Measurements from ENCODE around the gene MIX23. TPM values are rescaled to one million over a fixed set of nuclear protein-coding genes. Genes with fewer than 3 reads are reported as not detected.
"Not testable (repeated sequence)": the region's sequence is repeated elsewhere in the genome, so short reads cannot be mapped to it uniquely, and the experiment has no call there.

Gene MIX23
- polyA plus RNA-seq, 1 of the 3 experiments (the other 2 are of a cell fraction), result 11.2 TPM

- H3K4me1 ChIP-seq (ENCODE audit: control insufficient read depth in 1 of 2, insufficient read depth in 2 of 2, low read depth in 1 of 2, low read length in 1 of 2); H3K4me3 ChIP-seq (ENCODE audit: low read depth in 2 of 2, low read length in 1 of 2); H3K27ac ChIP-seq (ENCODE audit: low read depth in 2 of 2, low read length in 1 of 2); POLR2A ChIA-PET; CTCF ChIA-PET; H3K9ac ChIP-seq; H3K27me3 ChIP-seq (ENCODE audit: insufficient read depth); H3K4me2 ChIP-seq; H3K9me2 ChIP-seq; DNase-seq; H3K79me2 ChIP-seq (ENCODE audit: insufficient read depth); H4K20me1 ChIP-seq (ENCODE audit: insufficient read depth); H3F3A ChIP-seq (replicated peaks; ENCODE audit: insufficient read depth); H2AFZ ChIP-seq (ENCODE audit: low read depth); H3K9me3 ChIP-seq: not testable (repeated sequence)
- WGBS (ENCODE audit: low lambda C conversion rate), result 87% methylated on average over 10 of the region's 10 CpGs
- peaks cover 38 to 64% of the 10 kb centered on the region in 2 experiments for H3K36me3 ChIP-seq (replicated peaks in 1 of 2; ENCODE audit: control insufficient read depth in 1 of 2, insufficient read depth in 2 of 2, low read length in 1 of 2)
Observed at GRCh38 chr3:122365582-122366378, 17.3 kb downstream of the MIX23 start.

DNA sequence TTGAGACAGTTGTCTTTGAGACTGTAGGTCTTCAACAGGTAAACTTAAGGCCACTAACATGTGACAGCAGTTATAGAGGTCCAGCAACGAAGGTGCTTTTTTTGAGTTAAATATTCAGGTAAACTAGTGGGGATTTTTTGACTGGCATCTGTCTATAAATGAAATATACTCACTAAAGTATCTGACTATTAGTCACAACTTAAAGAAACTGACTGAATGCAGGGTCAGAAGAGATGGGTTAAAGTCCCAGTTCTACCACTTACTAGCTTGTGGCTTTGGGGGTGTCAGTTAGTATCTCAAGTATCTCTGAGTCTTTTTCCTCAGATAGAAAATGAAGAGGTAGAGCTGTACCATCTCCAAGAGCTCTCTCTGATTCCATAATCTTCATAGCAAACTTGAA lies 18.0 kb downstream of the MIX23 start:
- WGBS (ENCODE audit: low lambda C conversion rate), result 95% methylated on average over 1 of the region's 1 CpG
- H3K36me3 ChIP-seq (replicated peaks in 1 of 2; ENCODE audit: control insufficient read depth in 1 of 2, insufficient read depth in 2 of 2, low read length in 1 of 2), result peaks cover 37 to 65% of the 10 kb centered on the region in 2 experiments
- no peak overlapping the region for H3K27ac ChIP-seq (ENCODE audit: low read depth in 2 of 2, low read length in 1 of 2)
- ChIA-PET POLR2A (no interaction called here), CTCF (interaction anchor here (1.7 kb wide), 1 partner anchor 11 kb away, joined by 3 read pairs; no protein-coding TSS in a partner anchor)
- no peaks in the 10 kb centered on the region for H3K9me2 ChIP-seq
- no peak for DNase-seq
- H3K4me1 ChIP-seq (ENCODE audit: control insufficient read depth in 1 of 2, insufficient read depth in 2 of 2, low read depth in 1 of 2, low read length in 1 of 2), result no peaks in the 10 kb centered on the region
- no peak overlapping the region for H2AFZ ChIP-seq (ENCODE audit: low read depth)
- H4K20me1 ChIP-seq (ENCODE audit: insufficient read depth), result no peaks in the 10 kb centered on the region
- H3K9me3 ChIP-seq, result no peaks in the 10 kb centered on the region
- no peaks in the 10 kb centered on the region for H3K79me2 ChIP-seq (ENCODE audit: insufficient read depth)
- H3K9ac ChIP-seq, result no peak overlapping the region
- H3K4me3 ChIP-seq (ENCODE audit: low read depth in 2 of 2, low read length in 1 of 2), result no peak overlapping the region
- TF ChIP-seq ELF1 (IDR thresholded peaks at IDR 0.05) (no peak), GABPA (IDR thresholded peaks at IDR 0.05; ENCODE audit: low read depth) (no peak), TAF1 (IDR thresholded peaks at IDR 0.05; ENCODE audit: borderline replicate concordance, low read depth, low read length) (no peak), YY1 (IDR thresholded peaks at IDR 0.05; ENCODE audit: low read depth) (no peak), RCOR1 (IDR thresholded peaks at IDR 0.05; ENCODE audit: low read length) (no peak), NRF1 (IDR thresholded peaks at IDR 0.05; ENCODE audit: low read depth, low read length) (no peak), PBX3 (IDR thresholded peaks at IDR 0.05) (no peak), FOXJ3 (CRISPR knock-in tag; IDR thresholded peaks at IDR 0.05) (no peak), SIN3A (IDR thresholded peaks at IDR 0.05; ENCODE audit: borderline replicate concordance, low read depth, low read length) (no peak), USF2 (IDR thresholded peaks at IDR 0.05; ENCODE audit: borderline replicate concordance, low read depth, low read length) (no peak), GATA2 (CRISPR knock-in tag; IDR thresholded peaks at IDR 0.05) (no peak), FOXM1 (IDR thresholded peaks at IDR 0.05; ENCODE audit: low read depth) (no peak), RFX5 (IDR thresholded peaks at IDR 0.05; ENCODE audit: low read length) (no peak), TEAD4 (IDR thresholded peaks at IDR 0.05; ENCODE audit: borderline replicate concordance, insufficient read depth) (no peak)
- TF ChIP-seq, protein P1, sequence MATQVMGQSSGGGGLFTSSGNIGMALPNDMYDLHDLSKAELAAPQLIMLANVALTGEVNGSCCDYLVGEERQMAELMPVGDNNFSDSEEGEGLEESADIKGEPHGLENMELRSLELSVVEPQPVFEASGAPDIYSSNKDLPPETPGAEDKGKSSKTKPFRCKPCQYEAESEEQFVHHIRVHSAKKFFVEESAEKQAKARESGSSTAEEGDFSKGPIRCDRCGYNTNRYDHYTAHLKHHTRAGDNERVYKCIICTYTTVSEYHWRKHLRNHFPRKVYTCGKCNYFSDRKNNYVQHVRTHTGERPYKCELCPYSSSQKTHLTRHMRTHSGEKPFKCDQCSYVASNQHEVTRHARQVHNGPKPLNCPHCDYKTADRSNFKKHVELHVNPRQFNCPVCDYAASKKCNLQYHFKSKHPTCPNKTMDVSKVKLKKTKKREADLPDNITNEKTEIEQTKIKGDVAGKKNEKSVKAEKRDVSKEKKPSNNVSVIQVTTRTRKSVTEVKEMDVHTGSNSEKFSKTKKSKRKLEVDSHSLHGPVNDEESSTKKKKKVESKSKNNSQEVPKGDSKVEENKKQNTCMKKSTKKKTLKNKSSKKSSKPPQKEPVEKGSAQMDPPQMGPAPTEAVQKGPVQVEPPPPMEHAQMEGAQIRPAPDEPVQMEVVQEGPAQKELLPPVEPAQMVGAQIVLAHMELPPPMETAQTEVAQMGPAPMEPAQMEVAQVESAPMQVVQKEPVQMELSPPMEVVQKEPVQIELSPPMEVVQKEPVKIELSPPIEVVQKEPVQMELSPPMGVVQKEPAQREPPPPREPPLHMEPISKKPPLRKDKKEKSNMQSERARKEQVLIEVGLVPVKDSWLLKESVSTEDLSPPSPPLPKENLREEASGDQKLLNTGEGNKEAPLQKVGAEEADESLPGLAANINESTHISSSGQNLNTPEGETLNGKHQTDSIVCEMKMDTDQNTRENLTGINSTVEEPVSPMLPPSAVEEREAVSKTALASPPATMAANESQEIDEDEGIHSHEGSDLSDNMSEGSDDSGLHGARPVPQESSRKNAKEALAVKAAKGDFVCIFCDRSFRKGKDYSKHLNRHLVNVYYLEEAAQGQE (IDR thresholded peaks at IDR 0.05; ENCODE audit: low read depth, low read length), result no peak
- TF ChIP-seq, protein P2, sequence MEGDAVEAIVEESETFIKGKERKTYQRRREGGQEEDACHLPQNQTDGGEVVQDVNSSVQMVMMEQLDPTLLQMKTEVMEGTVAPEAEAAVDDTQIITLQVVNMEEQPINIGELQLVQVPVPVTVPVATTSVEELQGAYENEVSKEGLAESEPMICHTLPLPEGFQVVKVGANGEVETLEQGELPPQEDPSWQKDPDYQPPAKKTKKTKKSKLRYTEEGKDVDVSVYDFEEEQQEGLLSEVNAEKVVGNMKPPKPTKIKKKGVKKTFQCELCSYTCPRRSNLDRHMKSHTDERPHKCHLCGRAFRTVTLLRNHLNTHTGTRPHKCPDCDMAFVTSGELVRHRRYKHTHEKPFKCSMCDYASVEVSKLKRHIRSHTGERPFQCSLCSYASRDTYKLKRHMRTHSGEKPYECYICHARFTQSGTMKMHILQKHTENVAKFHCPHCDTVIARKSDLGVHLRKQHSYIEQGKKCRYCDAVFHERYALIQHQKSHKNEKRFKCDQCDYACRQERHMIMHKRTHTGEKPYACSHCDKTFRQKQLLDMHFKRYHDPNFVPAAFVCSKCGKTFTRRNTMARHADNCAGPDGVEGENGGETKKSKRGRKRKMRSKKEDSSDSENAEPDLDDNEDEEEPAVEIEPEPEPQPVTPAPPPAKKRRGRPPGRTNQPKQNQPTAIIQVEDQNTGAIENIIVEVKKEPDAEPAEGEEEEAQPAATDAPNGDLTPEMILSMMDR (IDR thresholded peaks at IDR 0.05), result no peak
- TF ChIP-seq, protein P3, sequence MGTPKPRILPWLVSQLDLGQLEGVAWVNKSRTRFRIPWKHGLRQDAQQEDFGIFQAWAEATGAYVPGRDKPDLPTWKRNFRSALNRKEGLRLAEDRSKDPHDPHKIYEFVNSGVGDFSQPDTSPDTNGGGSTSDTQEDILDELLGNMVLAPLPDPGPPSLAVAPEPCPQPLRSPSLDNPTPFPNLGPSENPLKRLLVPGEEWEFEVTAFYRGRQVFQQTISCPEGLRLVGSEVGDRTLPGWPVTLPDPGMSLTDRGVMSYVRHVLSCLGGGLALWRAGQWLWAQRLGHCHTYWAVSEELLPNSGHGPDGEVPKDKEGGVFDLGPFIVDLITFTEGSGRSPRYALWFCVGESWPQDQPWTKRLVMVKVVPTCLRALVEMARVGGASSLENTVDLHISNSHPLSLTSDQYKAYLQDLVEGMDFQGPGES (IDR thresholded peaks at IDR 0.05; ENCODE audit: low read depth, low read length), result no peak
- H3K27me3 ChIP-seq (ENCODE audit: insufficient read depth), result no peaks in the 10 kb centered on the region
- H3K4me2 ChIP-seq, result no peak overlapping the region
- peaks cover 7% of the 10 kb centered on the region for H3F3A ChIP-seq (replicated peaks; ENCODE audit: insufficient read depth)

Data from SK-N-SH (cell line).